K562 (cell line): ENCODE data around the gene RGMA. TPM values are rescaled to one million over a fixed set of nuclear protein-coding genes. Genes with fewer than 3 reads are reported as not detected.

Experiments used
- ATAC-seq: fragments of 200-7000 bp; cut with Tn5 transposase; 3 replicates; pipeline ENCODE4 v1.9.1; 2020; ENCODE audit warnings: moderate library complexity
- BruUV-seq: library from RNA; stranded (reverse); fragments of 400-500 nt; replicated peaks from 2 replicates; lab custom pipeline; 2021; lab: Mats Ljungman, UMichigan
- CTCF ChIA-PET: fragments of 300-600 bp; formaldehyde crosslinking; extraction: SDS; loops from one replicate; lab custom pipeline; 2021; ENCODE audit warnings: low intra/inter-chr PET ratio; lab: Yijun Ruan, JAX
- POLR2A ChIA-PET: fragments of 300-600, 350-650 bp; sonication (Branson Sonifier 250); formaldehyde crosslinking; extraction: SDS; loops from one replicate; lab custom pipeline; 2021; ENCODE audit warnings: antibody characterized with exemption, inconsistent platforms; lab: Yijun Ruan, JAX
- DNase-seq, 4 experiments: peaks; one replicate each; pipeline versions ENCODE4 v3.0.0 to v3.0.0-alpha.2; 2011 to 2018; ENCODE audit warnings: low spot score in 3 of 4, mixed read lengths in 3 of 4; ENCODE audit errors: extremely low read depth in 1 of 4
- FAIRE-seq: peaks from 2 replicates; lab custom pipeline; 2011; peaks lifted over from hg19 to GRCh38; lab: Jason Lieb, UNC
- H2AFZ ChIP-seq: 2 replicates; pipeline ENCODE4 v1.6.0; 2011; ENCODE audit warnings: low read depth, low read length, control low read depth, inconsistent platforms
- H3K27ac ChIP-seq: fragments of 200-600 bp; 3 replicates; pipeline ENCODE4 v1.8.0; 2011; ENCODE audit warnings: low read depth, mild to moderate bottlenecking, control low read depth, inconsistent platforms, low read length, moderate library complexity, mixed read lengths; ENCODE audit errors: extremely low read depth
- H3K27me3 ChIP-seq, 2 experiments: fragments of 300-600 bp in 1 of 2; 2 replicates in 1 of 2; 3 replicates in 1 of 2; pipeline versions ENCODE4 v1.6.0 to v1.8.0; 2011; ENCODE audit warnings: inconsistent platforms in 2 of 2, low read length in 2 of 2, mild to moderate bottlenecking in 1 of 2, mixed read lengths in 1 of 2, moderate library complexity in 1 of 2; ENCODE audit not compliant: control insufficient read depth in 2 of 2, insufficient read depth in 2 of 2
- H3K36me3 ChIP-seq: fragments of 300-600 bp; 3 replicates; pipeline ENCODE4 v1.8.0; 2011; ENCODE audit warnings: mild to moderate bottlenecking, low read length, inconsistent platforms; ENCODE audit not compliant: control insufficient read depth, insufficient read depth
- H3K4me1 ChIP-seq, 2 experiments: fragments of 200-600 bp in 1 of 2; replicated peaks in 1 of 2; 2 replicates in 1 of 2; 3 replicates in 1 of 2; pipeline versions ENCODE4 v1.5.1 to v1.8.0; 2011; ENCODE audit warnings: inconsistent platforms in 2 of 2, low read length in 2 of 2, mild to moderate bottlenecking in 1 of 2, mixed read lengths in 1 of 2, moderate library complexity in 1 of 2; ENCODE audit not compliant: control insufficient read depth in 2 of 2, insufficient read depth in 2 of 2
- H3K4me2 ChIP-seq: 2 replicates; pipeline ENCODE4 v1.6.1; 2011; ENCODE audit warnings: low read length, control low read depth, inconsistent platforms, mixed read lengths; ENCODE audit not compliant: insufficient read depth
- H3K4me3 ChIP-seq: fragments of 200-600 bp; sonication (generic), shearing (Covaris generic); 2 replicates; pipeline ENCODE4 v1.5.1; 2016; ENCODE audit warnings: control low read depth, inconsistent platforms
- H3K79me2 ChIP-seq: fragments of 200-600 bp; 3 replicates; pipeline ENCODE4 v1.8.0; 2011; ENCODE audit warnings: low read length, inconsistent platforms; ENCODE audit not compliant: control insufficient read depth, insufficient read depth
- H3K9ac ChIP-seq, 2 experiments: 2 replicates each; pipeline versions ENCODE4 v1.6.0 to v1.6.1; 2011; ENCODE audit warnings: low read depth in 2 of 2, low read length in 2 of 2, control low read depth in 1 of 2, inconsistent platforms in 1 of 2, mild to moderate bottlenecking in 1 of 2, mixed read lengths in 1 of 2; ENCODE audit not compliant: insufficient read depth in 1 of 2
- H3K9me1 ChIP-seq: one replicate; pipeline ENCODE4 v1.6.0; 2011; ENCODE audit warnings: inconsistent platforms, mild to moderate bottlenecking, low read length, moderate library complexity; ENCODE audit not compliant: control insufficient read depth, insufficient read depth
- H3K9me3 ChIP-seq: replicated peaks from 2 replicates; pipeline ENCODE4 v1.5.1; 2011; ENCODE audit warnings: low read depth, low read length, inconsistent platforms; ENCODE audit not compliant: control insufficient read depth, insufficient read depth
- H4K20me1 ChIP-seq: replicated peaks from 2 replicates; pipeline ENCODE4 v1.6.1; 2011; ENCODE audit warnings: low read length, inconsistent platforms, mixed read lengths; ENCODE audit not compliant: control insufficient read depth, insufficient read depth
- POLR2AphosphoS2 ChIP-seq: IDR thresholded peaks from 2 replicates; pipeline ENCODE4 v1.6.1; 2012; ENCODE audit warnings: low read length, improper control_type of control experiment
- ZNF696 ChIP-seq: fragments of 250-450 bp; sonication (Bioruptor Pico); conservative IDR thresholded peaks from 2 replicates; pipeline ENCODE4 v1.4.0; 2020; ENCODE audit warnings: mild to moderate bottlenecking, moderate library complexity
- WGBS: fragments of 100-300 bp; shearing (Covaris generic); methylation state at CpG from one replicate; pipeline ENCODE4 v1.1.6; 2016; ENCODE audit warnings: low coverage, mixed read lengths; ENCODE audit not compliant: insufficient coverage; ENCODE audit errors: missing lambda C conversion rate; 5-methylcytosine and 5-hydroxymethylcytosine counted together
- in situ Hi-C: fragments of 300-500 bp; cut with MboI; formaldehyde crosslinking; loops from 4 replicates; pipeline ENCODE4 v1.15.0; 2018; ENCODE audit warnings: inconsistent platforms, mixed read lengths
- intact Hi-C: fragments of 100-400 bp; cut with micrococcal nuclease; formaldehyde crosslinking; loops from 2 replicates; pipeline ENCODE4 v1.14.2; 2022
- polyA plus RNA-seq, 8 experiments: library from polyadenylated mRNA; depleted of rRNA in 4 of 8; stranded (reverse) in 5 of 8; unstranded in 3 of 8; fragments of >200 nt; fragmentation: Nextera tagmentation in 2 of 8; fragmentation: Illumina TruSeq in 1 of 8; extraction: Ambion mirVana in 2 of 8; extraction: Trizol in 1 of 8; gene quantifications; 2 replicates each; pipeline versions ENCODE4 v1.2.1 to v1.2.3, GENCODE V29; 2011 to 2014; ENCODE audit warnings: inconsistent platforms in 1 of 8, missing spikeins in 1 of 8
- total RNA-seq, 7 experiments: library from RNA; depleted of rRNA in 6 of 7; stranded (reverse); fragments of >200 nt in 6 of 7; fragmentation: Illumina TruSeq in 2 of 7; extraction: Trizol in 2 of 7; gene quantifications; 2 replicates each; pipeline versions ENCODE4 v1.2.1 to v1.2.3, GENCODE V29; 2011 to 2021; ENCODE audit warnings: low replicate concordance in 1 of 7
- TF ChIP-seq, protein P1 (sequence below), 2 experiments: fragments of 450-650 bp; IDR thresholded peaks; 2 replicates each; pipeline ENCODE4 v1.6.1; 2018; ENCODE audit warnings: mild to moderate bottlenecking in 2 of 2, low read depth in 1 of 2; ENCODE audit not compliant: partially characterized antibody in 2 of 2
- TF ChIP-seq, protein P2 (sequence below): fragments of 450-650 bp; IDR thresholded peaks from one replicate; pipeline ENCODE4 v1.6.1; 2018; ENCODE audit warnings: mild to moderate bottlenecking, moderate library complexity; ENCODE audit not compliant: partially characterized antibody

Gene RGMA
- total and polyA plus RNA-seq, 9 of the 15 experiments (the other 6 are each of a cell fraction or from before 2014, with no cell fraction given) = 0.03 to 0.05 (median 0.03) TPM; not detected in 6

DNA sequence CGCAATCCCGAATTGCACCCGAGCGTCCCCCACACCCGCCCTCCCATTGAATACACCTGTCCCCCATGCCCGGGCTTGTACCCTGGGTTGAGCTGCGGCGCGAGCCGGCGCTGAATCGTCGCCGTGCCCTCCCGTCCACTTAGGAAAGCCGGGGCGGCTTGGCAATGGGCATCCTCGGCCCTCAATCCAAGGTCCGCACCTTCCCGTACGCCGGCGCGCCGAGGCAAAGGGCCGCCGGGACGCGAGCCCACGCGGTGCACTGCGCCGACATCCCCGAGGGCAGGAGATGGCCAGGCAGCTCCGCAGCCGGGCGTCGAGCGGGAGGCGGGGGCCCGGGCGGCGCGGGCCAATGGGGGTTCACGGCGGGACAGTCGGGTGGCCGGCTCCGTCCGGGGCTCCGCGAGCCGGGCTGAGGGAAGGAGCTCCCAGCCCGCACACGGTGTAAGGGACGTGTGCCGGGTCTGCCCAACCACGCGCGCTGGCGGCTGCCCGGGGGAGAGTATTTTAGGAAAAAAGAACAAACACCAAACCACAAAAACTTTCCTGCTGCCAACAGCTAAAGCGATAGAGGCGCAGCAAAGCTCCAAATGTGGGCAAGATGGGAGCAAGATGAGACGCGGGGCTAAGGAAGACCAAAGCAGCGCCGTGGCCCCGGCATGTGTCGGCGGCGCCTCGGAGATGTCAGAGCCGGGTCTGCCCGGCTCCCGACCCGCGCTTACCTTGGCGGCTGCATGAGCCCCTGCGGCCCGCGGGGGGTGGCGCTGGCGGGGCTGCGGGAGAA is 621 bp downstream of the RGMA start:
- TF ChIP-seq ZNF696 (CRISPR knock-in tag) (no peak), POLR2AphosphoS2 (no peak)
- TF ChIP-seq, protein P1, sequence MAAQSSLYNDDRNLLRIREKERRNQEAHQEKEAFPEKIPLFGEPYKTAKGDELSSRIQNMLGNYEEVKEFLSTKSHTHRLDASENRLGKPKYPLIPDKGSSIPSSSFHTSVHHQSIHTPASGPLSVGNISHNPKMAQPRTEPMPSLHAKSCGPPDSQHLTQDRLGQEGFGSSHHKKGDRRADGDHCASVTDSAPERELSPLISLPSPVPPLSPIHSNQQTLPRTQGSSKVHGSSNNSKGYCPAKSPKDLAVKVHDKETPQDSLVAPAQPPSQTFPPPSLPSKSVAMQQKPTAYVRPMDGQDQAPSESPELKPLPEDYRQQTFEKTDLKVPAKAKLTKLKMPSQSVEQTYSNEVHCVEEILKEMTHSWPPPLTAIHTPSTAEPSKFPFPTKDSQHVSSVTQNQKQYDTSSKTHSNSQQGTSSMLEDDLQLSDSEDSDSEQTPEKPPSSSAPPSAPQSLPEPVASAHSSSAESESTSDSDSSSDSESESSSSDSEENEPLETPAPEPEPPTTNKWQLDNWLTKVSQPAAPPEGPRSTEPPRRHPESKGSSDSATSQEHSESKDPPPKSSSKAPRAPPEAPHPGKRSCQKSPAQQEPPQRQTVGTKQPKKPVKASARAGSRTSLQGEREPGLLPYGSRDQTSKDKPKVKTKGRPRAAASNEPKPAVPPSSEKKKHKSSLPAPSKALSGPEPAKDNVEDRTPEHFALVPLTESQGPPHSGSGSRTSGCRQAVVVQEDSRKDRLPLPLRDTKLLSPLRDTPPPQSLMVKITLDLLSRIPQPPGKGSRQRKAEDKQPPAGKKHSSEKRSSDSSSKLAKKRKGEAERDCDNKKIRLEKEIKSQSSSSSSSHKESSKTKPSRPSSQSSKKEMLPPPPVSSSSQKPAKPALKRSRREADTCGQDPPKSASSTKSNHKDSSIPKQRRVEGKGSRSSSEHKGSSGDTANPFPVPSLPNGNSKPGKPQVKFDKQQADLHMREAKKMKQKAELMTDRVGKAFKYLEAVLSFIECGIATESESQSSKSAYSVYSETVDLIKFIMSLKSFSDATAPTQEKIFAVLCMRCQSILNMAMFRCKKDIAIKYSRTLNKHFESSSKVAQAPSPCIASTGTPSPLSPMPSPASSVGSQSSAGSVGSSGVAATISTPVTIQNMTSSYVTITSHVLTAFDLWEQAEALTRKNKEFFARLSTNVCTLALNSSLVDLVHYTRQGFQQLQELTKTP (IDR thresholded peaks at IDR 0.05; ENCODE audit: low read depth in 1 of 2, partially characterized antibody in 2 of 2) = no peak
- TF ChIP-seq, protein P2, sequence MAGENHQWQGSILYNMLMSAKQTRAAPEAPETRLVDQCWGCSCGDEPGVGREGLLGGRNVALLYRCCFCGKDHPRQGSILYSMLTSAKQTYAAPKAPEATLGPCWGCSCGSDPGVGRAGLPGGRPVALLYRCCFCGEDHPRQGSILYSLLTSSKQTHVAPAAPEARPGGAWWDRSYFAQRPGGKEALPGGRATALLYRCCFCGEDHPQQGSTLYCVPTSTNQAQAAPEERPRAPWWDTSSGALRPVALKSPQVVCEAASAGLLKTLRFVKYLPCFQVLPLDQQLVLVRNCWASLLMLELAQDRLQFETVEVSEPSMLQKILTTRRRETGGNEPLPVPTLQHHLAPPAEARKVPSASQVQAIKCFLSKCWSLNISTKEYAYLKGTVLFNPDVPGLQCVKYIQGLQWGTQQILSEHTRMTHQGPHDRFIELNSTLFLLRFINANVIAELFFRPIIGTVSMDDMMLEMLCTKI = no peak

More for the DNA sequence above, 621 bp downstream of the RGMA start:
- POLR2A ChIA-PET = no interaction called here
- WGBS = 23% methylated on average over 49 of the region's 85 CpGs
- Histone ChIP-seq H3K4me3 (no peak overlapping the region), H2AFZ (no peak overlapping the region), H3K4me2 (no peak overlapping the region), H3K9ac (no peak overlapping the region), H3K36me3 (no peaks in the 10 kb centered on the region), H3K9me3 (no peaks in the 10 kb centered on the region), H3K27me3 (peaks cover 4 to 17% of the 10 kb centered on the region in 2 experiments; a peak in 3 of 5 replicates), H3K27ac (no peak overlapping the region), H3K9me1 (no peaks in the 10 kb centered on the region), H3K79me2 (no peaks in the 10 kb centered on the region), H3K4me1 (peaks cover 0 to 11% of the 10 kb centered on the region in 2 experiments; a peak in 1 of 5 replicates), H4K20me1 (no peaks in the 10 kb centered on the region)
- in situ Hi-C loops = no loop called here
- BruUV-seq = no TSS peak
- intact Hi-C loops = no loop called here
- FAIRE-seq = no peak
- ATAC-seq = no peak; the same call in 1 of the 3 replicates
- DNase-seq = no peak
- CTCF ChIA-PET = interaction anchor here (2.0 kb wide), 1 partner anchor 1032 kb away, joined by 8 read pairs; no protein-coding TSS in a partner anchor
